K562 (cell line): ENCODE results near the gene CHN2. TPM values are rescaled to one million over a fixed set of nuclear protein-coding genes. Genes with fewer than 3 reads are reported as not detected.

Experiments
- ATAC-seq: fragments of 200-7000 bp; cut with Tn5 transposase; 3 replicates; pipeline ENCODE4 v1.9.1; 2020; ENCODE audit warnings: moderate library complexity
- BruUV-seq: library from RNA; stranded (reverse); fragments of 400-500 nt; replicated peaks from 2 replicates; lab custom pipeline; 2021; lab: Mats Ljungman, UMichigan
- CTCF ChIA-PET: fragments of 300-600 bp; formaldehyde crosslinking; extraction: SDS; loops from one replicate; lab custom pipeline; 2021; ENCODE audit warnings: low intra/inter-chr PET ratio; lab: Yijun Ruan, JAX
- POLR2A ChIA-PET: fragments of 300-600, 350-650 bp; sonication (Branson Sonifier 250); formaldehyde crosslinking; extraction: SDS; loops from one replicate; lab custom pipeline; 2021; ENCODE audit warnings: antibody characterized with exemption, inconsistent platforms; lab: Yijun Ruan, JAX
- DNase-seq, 4 experiments: peaks; one replicate each; pipeline versions ENCODE4 v3.0.0 to v3.0.0-alpha.2; 2011 to 2018; ENCODE audit warnings: low spot score in 3 of 4, mixed read lengths in 3 of 4; ENCODE audit errors: extremely low read depth in 1 of 4
- FAIRE-seq: peaks from 2 replicates; lab custom pipeline; 2011; peaks lifted over from hg19 to GRCh38; lab: Jason Lieb, UNC
- H2AFZ ChIP-seq: 2 replicates; pipeline ENCODE4 v1.6.0; 2011; ENCODE audit warnings: low read depth, low read length, control low read depth, inconsistent platforms
- H3K27ac ChIP-seq: fragments of 200-600 bp; 3 replicates; pipeline ENCODE4 v1.8.0; 2011; ENCODE audit warnings: low read depth, mild to moderate bottlenecking, control low read depth, inconsistent platforms, low read length, moderate library complexity, mixed read lengths; ENCODE audit errors: extremely low read depth
- H3K27me3 ChIP-seq, 2 experiments: fragments of 300-600 bp in 1 of 2; 2 replicates in 1 of 2; 3 replicates in 1 of 2; pipeline versions ENCODE4 v1.6.0 to v1.8.0; 2011; ENCODE audit warnings: inconsistent platforms in 2 of 2, low read length in 2 of 2, mild to moderate bottlenecking in 1 of 2, mixed read lengths in 1 of 2, moderate library complexity in 1 of 2; ENCODE audit not compliant: control insufficient read depth in 2 of 2, insufficient read depth in 2 of 2
- H3K36me3 ChIP-seq: fragments of 300-600 bp; 3 replicates; pipeline ENCODE4 v1.8.0; 2011; ENCODE audit warnings: mild to moderate bottlenecking, low read length, inconsistent platforms; ENCODE audit not compliant: control insufficient read depth, insufficient read depth
- H3K4me1 ChIP-seq, 2 experiments: fragments of 200-600 bp in 1 of 2; replicated peaks in 1 of 2; 2 replicates in 1 of 2; 3 replicates in 1 of 2; pipeline versions ENCODE4 v1.5.1 to v1.8.0; 2011; ENCODE audit warnings: inconsistent platforms in 2 of 2, low read length in 2 of 2, mild to moderate bottlenecking in 1 of 2, mixed read lengths in 1 of 2, moderate library complexity in 1 of 2; ENCODE audit not compliant: control insufficient read depth in 2 of 2, insufficient read depth in 2 of 2
- H3K4me2 ChIP-seq: 2 replicates; pipeline ENCODE4 v1.6.1; 2011; ENCODE audit warnings: low read length, control low read depth, inconsistent platforms, mixed read lengths; ENCODE audit not compliant: insufficient read depth
- H3K4me3 ChIP-seq: fragments of 200-600 bp; sonication (generic), shearing (Covaris generic); 2 replicates; pipeline ENCODE4 v1.5.1; 2016; ENCODE audit warnings: control low read depth, inconsistent platforms
- H3K79me2 ChIP-seq: fragments of 200-600 bp; 3 replicates; pipeline ENCODE4 v1.8.0; 2011; ENCODE audit warnings: low read length, inconsistent platforms; ENCODE audit not compliant: control insufficient read depth, insufficient read depth
- H3K9ac ChIP-seq, 2 experiments: 2 replicates each; pipeline versions ENCODE4 v1.6.0 to v1.6.1; 2011; ENCODE audit warnings: low read depth in 2 of 2, low read length in 2 of 2, control low read depth in 1 of 2, inconsistent platforms in 1 of 2, mild to moderate bottlenecking in 1 of 2, mixed read lengths in 1 of 2; ENCODE audit not compliant: insufficient read depth in 1 of 2
- H3K9me1 ChIP-seq: one replicate; pipeline ENCODE4 v1.6.0; 2011; ENCODE audit warnings: inconsistent platforms, mild to moderate bottlenecking, low read length, moderate library complexity; ENCODE audit not compliant: control insufficient read depth, insufficient read depth
- H3K9me3 ChIP-seq: replicated peaks from 2 replicates; pipeline ENCODE4 v1.5.1; 2011; ENCODE audit warnings: low read depth, low read length, inconsistent platforms; ENCODE audit not compliant: control insufficient read depth, insufficient read depth
- H4K20me1 ChIP-seq: replicated peaks from 2 replicates; pipeline ENCODE4 v1.6.1; 2011; ENCODE audit warnings: low read length, inconsistent platforms, mixed read lengths; ENCODE audit not compliant: control insufficient read depth, insufficient read depth
- ARID4B ChIP-seq: sonication (generic); formaldehyde crosslinking; IDR thresholded peaks from 2 replicates; pipeline ENCODE4 v1.8.0; 2022; ENCODE audit warnings: mild to moderate bottlenecking, missing genetic modification reagents
- ATF1 ChIP-seq, 2 experiments: fragments of 450-650 bp in 1 of 2; IDR thresholded peaks; 2 replicates each; pipeline ENCODE4 v1.6.1; 2016; ENCODE audit warnings: missing compliant biosample characterization in 1 of 2, missing genetic modification characterization in 1 of 2
- FOS ChIP-seq: IDR thresholded peaks from 3 replicates; pipeline ENCODE4 v1.6.1; 2011; ENCODE audit not compliant: insufficient read length; ENCODE audit errors: extremely low read depth
- MTA1 ChIP-seq: fragments of 450-650 bp; IDR thresholded peaks from 2 replicates; pipeline ENCODE4 v1.6.1; 2017; ENCODE audit warnings: borderline replicate concordance
- SMARCC2 ChIP-seq: fragments of 450-650 bp; IDR thresholded peaks from 2 replicates; pipeline ENCODE4 v1.6.1; 2017; ENCODE audit warnings: antibody characterized with exemption, moderate library complexity, mild to moderate bottlenecking, low read depth
- STAT5B ChIP-seq: fragments of 250-450 bp; sonication (Bioruptor Pico); IDR thresholded peaks from 2 replicates; pipeline ENCODE4 v1.8.0; 2021; ENCODE audit warnings: mild to moderate bottlenecking, inconsistent platforms
- THAP12 ChIP-seq: fragments of 250-450 bp; sonication (Bioruptor Pico); IDR thresholded peaks from 2 replicates; pipeline ENCODE4 v1.9.0; 2021; ENCODE audit warnings: mild to moderate bottlenecking, inconsistent platforms
- ZNF121 ChIP-seq: sonication (generic); formaldehyde crosslinking; conservative IDR thresholded peaks from 2 replicates; pipeline ENCODE4 v1.8.0; 2022; ENCODE audit warnings: missing genetic modification reagents
- ZNF133 ChIP-seq: fragments of 250-450 bp; sonication (Bioruptor Pico); IDR thresholded peaks from 2 replicates; pipeline ENCODE4 v1.4.0; 2020; ENCODE audit warnings: mild to moderate bottlenecking
- ZNF347 ChIP-seq: fragments of 450-650 bp; formaldehyde crosslinking; IDR thresholded peaks from 2 replicates; pipeline ENCODE4 v1.4.0; 2020; ENCODE audit warnings: low read depth, mild to moderate bottlenecking, moderate library complexity
- ZSCAN32 ChIP-seq: fragments of 450-650 bp; formaldehyde crosslinking; IDR thresholded peaks from 2 replicates; pipeline ENCODE4 v1.4.0; 2020; ENCODE audit warnings: mild to moderate bottlenecking, moderate library complexity
- WGBS: fragments of 100-300 bp; shearing (Covaris generic); methylation state at CpG from one replicate; pipeline ENCODE4 v1.1.6; 2016; ENCODE audit warnings: low coverage, mixed read lengths; ENCODE audit not compliant: insufficient coverage; ENCODE audit errors: missing lambda C conversion rate; 5-methylcytosine and 5-hydroxymethylcytosine counted together
- in situ Hi-C: fragments of 300-500 bp; cut with MboI; formaldehyde crosslinking; loops from 4 replicates; pipeline ENCODE4 v1.15.0; 2018; ENCODE audit warnings: inconsistent platforms, mixed read lengths
- intact Hi-C: fragments of 100-400 bp; cut with micrococcal nuclease; formaldehyde crosslinking; loops from 2 replicates; pipeline ENCODE4 v1.14.2; 2022
- polyA plus RNA-seq, 8 experiments: library from polyadenylated mRNA; depleted of rRNA in 4 of 8; stranded (reverse) in 5 of 8; unstranded in 3 of 8; fragments of >200 nt; fragmentation: Nextera tagmentation in 2 of 8; fragmentation: Illumina TruSeq in 1 of 8; extraction: Ambion mirVana in 2 of 8; extraction: Trizol in 1 of 8; gene quantifications; 2 replicates each; pipeline versions ENCODE4 v1.2.1 to v1.2.3, GENCODE V29; 2011 to 2014; ENCODE audit warnings: inconsistent platforms in 1 of 8, missing spikeins in 1 of 8
- total RNA-seq, 7 experiments: library from RNA; depleted of rRNA in 6 of 7; stranded (reverse); fragments of >200 nt in 6 of 7; fragmentation: Illumina TruSeq in 2 of 7; extraction: Trizol in 2 of 7; gene quantifications; 2 replicates each; pipeline versions ENCODE4 v1.2.1 to v1.2.3, GENCODE V29; 2011 to 2021; ENCODE audit warnings: low replicate concordance in 1 of 7

The CHN2 gene
- total and polyA plus RNA-seq, 9 of the 15 experiments (the other 6 are each of a cell fraction or from before 2014, with no cell fraction given), result 0.12 to 2.1 (median 0.31) TPM; not detected in 1

GRCh38 chr7:29349362-29349761, 154.8 kb downstream of the CHN2 start:
- H3K27ac ChIP-seq, result no peak overlapping the region
- intact Hi-C loops, result no loop called here
- H3K9me3 ChIP-seq, result no peaks in the 10 kb centered on the region
- CTCF ChIA-PET, result no interaction called here
- H3K27me3 ChIP-seq, result no peaks in the 10 kb centered on the region; a peak in 1 of 5 replicates
- H3K4me2 ChIP-seq, result no peak overlapping the region
- no peaks in the 10 kb centered on the region for H3K9me1 ChIP-seq
- POLR2A ChIA-PET, result no interaction called here
- FAIRE-seq (no peak), ATAC-seq (no peak), DNase-seq (no peak)
- H2AFZ ChIP-seq, result no peak overlapping the region
- H3K4me3 ChIP-seq, result no peak overlapping the region
- no peaks in the 10 kb centered on the region for H4K20me1 ChIP-seq
- in situ Hi-C loops, result no loop called here
- H3K4me1 ChIP-seq, result no peaks in the 10 kb centered on the region
- H3K79me2 ChIP-seq, result no peaks in the 10 kb centered on the region
- no TSS peak for BruUV-seq
- no peaks in the 10 kb centered on the region for H3K36me3 ChIP-seq
- no peak overlapping the region for H3K9ac ChIP-seq
- WGBS, result 31% methylated on average over 4 of the region's 4 CpGs
- TF ChIP-seq ARID4B (CRISPR knock-in tag), result no peak
- TF ChIP-seq FOS, result no peak
- TF ChIP-seq ZSCAN32 (CRISPR knock-in tag), result no peak
- TF ChIP-seq MTA1, result no peak
- TF ChIP-seq ZNF121 (CRISPR knock-in tag), result no peak
- no peak for TF ChIP-seq ZNF347 (CRISPR knock-in tag)
- no peak for TF ChIP-seq ZNF133
- TF ChIP-seq SMARCC2, result no peak
- TF ChIP-seq THAP12 (CRISPR knock-in tag), result no peak
- TF ChIP-seq STAT5B, result no peak
- no peak for TF ChIP-seq ATF1 (CRISPR knock-in tag; IDR thresholded peaks at IDR 0.05)
- TF ChIP-seq ATF1 (tag; IDR thresholded peaks at IDR 0.05), result no peak
